Fibroblast of lung (primary cell): ENCODE measurements around the gene PRKCA. TPM values are rescaled to one million over a fixed set of nuclear protein-coding genes. Genes with fewer than 3 reads are reported as not detected.
"Not testable (repeated sequence)": the region's sequence is repeated elsewhere in the genome, so short reads cannot be mapped to it uniquely, and the experiment has no call there.

Source experiments
- DNase-seq, 2 donors: peaks; one replicate each; pipeline versions ENCODE4 v3.0.0 to v3.0.0-alpha.2; 2010; ENCODE audit warnings: low read depth in 2 of 2
- H2AFZ ChIP-seq: 2 replicates; pipeline ENCODE4 v1.5.1; 2012; ENCODE audit warnings: low read length, control low read depth, inconsistent platforms
- H3K27ac ChIP-seq: 2 replicates; pipeline ENCODE4 v1.5.1; 2011; ENCODE audit warnings: low read length, control low read depth; ENCODE audit not compliant: insufficient read depth
- H3K27me3 ChIP-seq: 2 replicates; pipeline ENCODE4 v1.5.1; 2011; ENCODE audit warnings: mild to moderate bottlenecking, low read length; ENCODE audit not compliant: control insufficient read depth, insufficient read depth
- H3K36me3 ChIP-seq: 2 replicates; pipeline ENCODE4 v1.5.1; 2011; ENCODE audit warnings: low read length; ENCODE audit not compliant: control insufficient read depth, insufficient read depth
- H3K4me1 ChIP-seq: 2 replicates; pipeline ENCODE4 v1.5.1; 2011; ENCODE audit warnings: low read length; ENCODE audit not compliant: control insufficient read depth, insufficient read depth; ENCODE audit errors: extremely low read depth
- H3K4me2 ChIP-seq: 2 replicates; pipeline ENCODE4 v1.5.1; 2011; ENCODE audit warnings: low read length, control low read depth; ENCODE audit not compliant: insufficient read depth; ENCODE audit errors: extremely low read depth
- H3K4me3 ChIP-seq, 4 experiments: fragments of 200-600 bp in 1 of 4; sonication (generic) in 1 of 4; replicated peaks in 1 of 4; 2 replicates each; pipeline ENCODE4 v1.5.1; 2011 to 2016; ENCODE audit warnings: low read length in 4 of 4, low read depth in 3 of 4, mild to moderate bottlenecking in 3 of 4, control low read depth in 2 of 4, inconsistent platforms in 1 of 4, mixed read lengths in 1 of 4; ENCODE audit not compliant: insufficient read depth in 1 of 4; ENCODE audit errors: control extremely low read depth in 1 of 4
- H3K79me2 ChIP-seq: 2 replicates; pipeline ENCODE4 v1.5.1; 2012; ENCODE audit warnings: mild to moderate bottlenecking, low read length, inconsistent platforms; ENCODE audit not compliant: control insufficient read depth, insufficient read depth
- H3K9ac ChIP-seq: 2 replicates; pipeline ENCODE4 v1.5.1; 2011; ENCODE audit warnings: mild to moderate bottlenecking, low read length, control low read depth; ENCODE audit not compliant: insufficient read depth
- H3K9me3 ChIP-seq: 2 replicates; pipeline ENCODE4 v1.5.1; 2012; ENCODE audit warnings: low read depth, low read length; ENCODE audit not compliant: control insufficient read depth, insufficient read depth
- H4K20me1 ChIP-seq: 2 replicates; pipeline ENCODE4 v1.5.1; 2011; ENCODE audit warnings: low read length; ENCODE audit not compliant: control insufficient read depth, insufficient read depth; ENCODE audit errors: extremely low read depth
- EZH2 ChIP-seq: IDR thresholded peaks from 2 replicates; pipeline ENCODE4 v1.5.1; 2012; ENCODE audit warnings: low read length, control low read depth, mild to moderate bottlenecking; ENCODE audit errors: missing control alignments
- polyA plus RNA-seq, 2 donors: library from polyadenylated mRNA; depleted of rRNA in 1 of 2; stranded (reverse) in 1 of 2; unstranded in 1 of 2; fragments of >200 nt; gene quantifications; 2 replicates each; pipeline ENCODE4 v1.2.1, GENCODE V29; 2011 to 2012; ENCODE audit warnings: missing spikeins in 1 of 2
- total RNA-seq: library from RNA; depleted of rRNA; stranded (reverse); fragments of >200 nt; gene quantifications from 2 replicates; pipeline ENCODE4 v1.2.1, GENCODE V29; 2014
- TF ChIP-seq, protein P1 (sequence below), 2 donors: IDR thresholded peaks in 1 of 2; conservative IDR thresholded peaks in 1 of 2; 1 replicate in 1 of 2; 2 replicates in 1 of 2; pipeline ENCODE4 v1.5.1; 2011 to 2012; ENCODE audit warnings: low read length in 2 of 2, control low read depth in 1 of 2, inconsistent platforms in 1 of 2, low read depth in 1 of 2, mild to moderate bottlenecking in 1 of 2

Gene PRKCA
- total and polyA plus RNA-seq, 2 donors (not counting 1 experiment from before 2014, with no cell fraction given): 34.0 to 74.2 TPM

DNA sequence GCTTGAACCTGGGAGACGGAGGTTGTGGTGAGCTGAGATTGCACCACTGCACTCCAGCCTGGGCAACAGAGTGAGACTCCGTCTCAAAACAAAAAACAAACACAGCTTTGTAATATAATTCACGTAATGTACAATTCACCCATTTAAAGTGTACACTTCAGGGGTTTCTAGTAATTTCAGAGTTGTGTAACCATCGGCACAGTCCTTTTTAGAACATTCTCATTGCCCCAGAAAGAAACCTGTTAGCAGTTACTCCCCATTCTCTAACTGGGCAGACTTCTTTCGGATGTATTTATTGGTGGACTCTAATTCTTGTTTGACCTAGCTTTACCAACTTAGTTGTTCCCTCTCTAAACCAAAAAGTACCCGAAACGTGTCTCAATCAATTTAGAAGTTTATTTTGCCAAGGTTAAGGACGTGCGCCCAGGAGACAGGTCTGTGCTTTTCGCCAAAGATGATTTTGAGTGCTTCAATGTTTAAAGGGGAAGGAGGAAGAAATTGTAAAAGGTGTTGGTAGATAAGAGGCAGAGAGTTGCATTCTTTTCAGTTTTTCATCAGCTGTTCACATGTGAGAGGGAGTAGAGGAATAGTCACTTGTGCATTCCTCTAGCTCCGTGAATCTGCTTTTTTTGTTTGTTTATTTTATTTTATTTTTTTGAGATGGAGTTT, 175.3 kb downstream of the PRKCA start:
- no peak overlapping the region for H3K4me2 ChIP-seq
- H3K4me3 ChIP-seq: no peak overlapping the region
- no peak for DNase-seq
- no peak overlapping the region for H2AFZ ChIP-seq
- H3K9ac ChIP-seq: no peak overlapping the region
- H4K20me1 ChIP-seq: no peaks in the 10 kb centered on the region
- H3K9me3 ChIP-seq: no peaks in the 10 kb centered on the region
- no peak overlapping the region for H3K27ac ChIP-seq
- TF ChIP-seq, protein P1, sequence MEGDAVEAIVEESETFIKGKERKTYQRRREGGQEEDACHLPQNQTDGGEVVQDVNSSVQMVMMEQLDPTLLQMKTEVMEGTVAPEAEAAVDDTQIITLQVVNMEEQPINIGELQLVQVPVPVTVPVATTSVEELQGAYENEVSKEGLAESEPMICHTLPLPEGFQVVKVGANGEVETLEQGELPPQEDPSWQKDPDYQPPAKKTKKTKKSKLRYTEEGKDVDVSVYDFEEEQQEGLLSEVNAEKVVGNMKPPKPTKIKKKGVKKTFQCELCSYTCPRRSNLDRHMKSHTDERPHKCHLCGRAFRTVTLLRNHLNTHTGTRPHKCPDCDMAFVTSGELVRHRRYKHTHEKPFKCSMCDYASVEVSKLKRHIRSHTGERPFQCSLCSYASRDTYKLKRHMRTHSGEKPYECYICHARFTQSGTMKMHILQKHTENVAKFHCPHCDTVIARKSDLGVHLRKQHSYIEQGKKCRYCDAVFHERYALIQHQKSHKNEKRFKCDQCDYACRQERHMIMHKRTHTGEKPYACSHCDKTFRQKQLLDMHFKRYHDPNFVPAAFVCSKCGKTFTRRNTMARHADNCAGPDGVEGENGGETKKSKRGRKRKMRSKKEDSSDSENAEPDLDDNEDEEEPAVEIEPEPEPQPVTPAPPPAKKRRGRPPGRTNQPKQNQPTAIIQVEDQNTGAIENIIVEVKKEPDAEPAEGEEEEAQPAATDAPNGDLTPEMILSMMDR (conservative IDR thresholded peaks at IDR 0.05 in 1 of 2, IDR thresholded peaks at IDR 0.05 in 1 of 2; ENCODE audit: low read depth in 1 of 2, low read length in 2 of 2): no peak
- TF ChIP-seq EZH2: no peak
- peaks cover 32% of the 10 kb centered on the region for H3K79me2 ChIP-seq
- H3K4me1 ChIP-seq: no peaks in the 10 kb centered on the region
- H3K27me3 ChIP-seq: no peaks in the 10 kb centered on the region
- H3K36me3 ChIP-seq: peaks cover 1% of the 10 kb centered on the region

DNA sequence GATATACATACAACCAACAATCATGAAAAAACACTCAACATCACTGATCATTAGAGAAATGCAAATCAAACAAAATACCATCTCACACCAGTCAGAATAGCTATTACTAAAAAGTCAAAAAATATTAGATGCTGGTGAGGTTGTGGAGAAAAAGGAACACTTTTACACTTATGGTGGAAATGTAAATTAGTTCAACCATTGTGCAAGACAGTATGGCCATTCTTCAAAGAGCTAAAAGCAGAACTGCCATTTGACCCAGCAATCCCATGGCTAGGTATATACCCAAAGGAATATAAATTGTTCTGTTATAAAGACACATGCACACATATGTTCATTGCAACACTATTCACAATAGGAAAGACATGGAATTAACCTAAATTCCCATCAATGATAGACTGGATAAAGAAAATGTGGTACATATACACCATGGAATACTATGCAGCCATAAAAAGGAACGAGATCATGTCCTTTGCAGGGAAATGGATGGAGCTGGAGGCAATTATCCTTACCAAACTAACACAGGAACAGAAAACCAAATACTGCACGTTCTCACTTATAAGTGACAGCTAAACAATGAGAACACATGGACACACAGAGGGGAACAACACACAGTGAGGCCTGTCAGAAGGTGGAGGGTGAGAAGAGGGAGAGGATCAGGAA, 176.9 kb downstream of the PRKCA start:
- H3K9me3 ChIP-seq, H3K4me3 ChIP-seq, H3K9ac ChIP-seq, H2AFZ ChIP-seq, H3K27me3 ChIP-seq, H4K20me1 ChIP-seq, H3K36me3 ChIP-seq, H3K4me1 ChIP-seq, H3K27ac ChIP-seq, DNase-seq, H3K4me2 ChIP-seq: not testable (repeated sequence)
- peaks cover 29% of the 10 kb centered on the region for H3K79me2 ChIP-seq

DNA sequence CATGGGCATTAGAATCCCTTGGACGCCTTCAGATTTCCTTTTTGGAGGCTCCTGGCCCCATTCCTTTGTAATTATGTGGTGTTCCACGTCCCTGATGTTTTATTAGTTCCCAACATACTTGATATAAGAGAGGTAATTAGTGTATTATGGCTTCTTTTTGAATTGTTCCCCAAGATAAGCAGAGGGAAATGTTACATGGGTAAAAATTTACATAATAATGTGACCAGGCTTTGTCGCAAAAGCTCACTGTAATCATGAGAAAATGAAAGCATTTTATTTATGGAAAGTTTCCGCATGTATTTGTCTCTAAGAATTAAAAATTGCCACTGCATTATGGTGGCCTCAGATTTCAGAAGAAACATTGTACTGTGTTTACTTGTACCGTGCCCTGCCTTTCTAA, 177.8 kb downstream of the PRKCA start:
- H3K79me2 ChIP-seq: peaks cover 24% of the 10 kb centered on the region
- no peaks in the 10 kb centered on the region for H3K36me3 ChIP-seq
- no peak overlapping the region for H3K9ac ChIP-seq
- H3K4me2 ChIP-seq: no peak overlapping the region
- no peak for TF ChIP-seq EZH2
- TF ChIP-seq, protein P1 (conservative IDR thresholded peaks at IDR 0.05 in 1 of 2, IDR thresholded peaks at IDR 0.05 in 1 of 2; ENCODE audit: low read depth in 1 of 2, low read length in 2 of 2): no peak
- no peaks in the 10 kb centered on the region for H3K27me3 ChIP-seq
- no peak overlapping the region for H2AFZ ChIP-seq
- no peak for DNase-seq
- no peaks in the 10 kb centered on the region for H4K20me1 ChIP-seq
- no peaks in the 10 kb centered on the region for H3K9me3 ChIP-seq
- no peaks in the 10 kb centered on the region for H3K4me1 ChIP-seq
- H3K27ac ChIP-seq: no peak overlapping the region
- no peak overlapping the region for H3K4me3 ChIP-seq
